ENCODE measurements around the gene LDHA. TPM values are rescaled to one million over a fixed set of nuclear protein-coding genes. Genes with fewer than 3 reads are reported as not detected.

Gene LDHA
- total and polyA plus RNA-seq, 2 donors, result 364 to 581 TPM

DNA sequence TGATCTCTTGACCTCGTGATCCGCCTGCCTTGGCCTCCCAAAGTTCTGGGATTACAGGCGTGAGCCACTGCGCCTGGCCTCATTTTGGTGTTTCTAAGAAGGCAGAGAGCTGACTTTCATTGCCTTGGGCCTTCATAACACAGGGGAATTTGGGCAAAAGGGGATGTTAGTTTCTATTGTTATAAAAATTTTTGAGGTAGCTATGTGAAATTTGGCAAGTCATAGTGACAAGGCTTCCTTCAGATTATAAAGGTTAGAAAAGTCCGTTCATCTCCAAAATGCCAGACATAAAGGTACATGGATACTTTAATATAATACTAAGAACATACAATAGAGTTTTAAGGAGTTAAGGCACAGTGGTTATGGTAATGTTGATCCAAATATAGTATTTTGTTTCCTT lies 35.0 kb downstream of the LDHA start:
- no peak overlapping the region for H3K4me3 ChIP-seq (ENCODE audit: low read length in 2 of 2)
- no peaks in the 10 kb centered on the region for H3K9me3 ChIP-seq (ENCODE audit: control insufficient read depth in 2 of 2, insufficient read depth in 1 of 2, low read length in 1 of 2)
- H3K36me3 ChIP-seq (ENCODE audit: control insufficient read depth in 2 of 2, insufficient read depth in 2 of 2, low read length in 1 of 2), result no peaks in the 10 kb centered on the region
- no peak overlapping the region for H3K27ac ChIP-seq (ENCODE audit: low read depth in 1 of 2, low read length in 1 of 2)
- WGBS, result 74% methylated on average over 5 of the region's 5 CpGs
- H3K4me1 ChIP-seq (ENCODE audit: control insufficient read depth in 2 of 2, insufficient read depth in 2 of 2, low read length in 2 of 2), result no peaks in the 10 kb centered on the region
- H3K27me3 ChIP-seq (ENCODE audit: control insufficient read depth in 2 of 2, insufficient read depth in 1 of 2, low read length in 1 of 2), result no peaks in the 10 kb centered on the region
- DNase-seq (ENCODE audit: low read depth in 6 of 9, low spot score in 9 of 9), result no peak

DNA sequence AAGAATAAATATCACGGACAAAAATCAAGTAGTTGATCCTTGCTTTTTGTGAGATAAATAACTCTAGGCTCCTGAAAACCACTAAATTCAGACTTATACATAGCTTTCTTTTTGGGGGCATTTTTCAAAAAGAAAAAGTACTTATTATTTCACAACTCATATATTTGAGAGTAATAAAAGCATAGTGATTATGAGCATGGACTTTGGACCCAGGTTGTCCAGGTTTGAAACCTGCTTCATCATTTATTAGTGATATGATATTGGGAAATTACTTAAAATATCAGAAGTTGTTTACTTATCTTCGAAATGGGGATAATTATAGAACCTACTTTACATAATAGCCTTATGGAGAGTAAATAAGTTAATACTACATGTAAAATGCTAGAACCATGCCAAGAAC lies 44.3 kb downstream of the LDHA start:
- no peak for DNase-seq (ENCODE audit: low read depth in 6 of 9, low spot score in 9 of 9)
- WGBS, result 97% methylated on average over 2 of the region's 2 CpGs
- no peak overlapping the region for H3K4me3 ChIP-seq (ENCODE audit: low read length in 2 of 2)

DNA sequence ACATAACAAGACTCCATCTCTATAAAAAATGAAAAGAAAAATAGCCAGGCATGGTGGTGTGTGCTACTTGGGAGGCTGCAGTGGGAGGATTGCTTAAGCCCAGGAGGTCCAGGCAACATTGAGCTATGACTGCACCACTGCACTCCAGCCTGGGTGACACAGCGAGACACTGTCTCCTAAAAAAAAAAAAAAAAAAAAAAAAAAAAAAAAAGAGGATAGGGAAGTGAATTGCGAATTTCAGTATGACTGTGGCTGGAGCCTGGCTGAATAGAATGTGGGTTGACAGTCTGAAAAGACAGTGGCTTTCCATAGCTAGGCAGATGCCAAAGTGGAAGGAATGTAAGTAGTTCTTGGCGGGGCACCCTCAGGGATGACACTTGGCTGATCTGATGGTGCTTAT lies 54.9 kb downstream of the LDHA start:
- no peak for DNase-seq (ENCODE audit: low read depth in 6 of 9, low spot score in 9 of 9)
- no peaks in the 10 kb centered on the region for H3K9me3 ChIP-seq (ENCODE audit: control insufficient read depth in 2 of 2, insufficient read depth in 1 of 2, low read length in 1 of 2)
- H3K36me3 ChIP-seq (ENCODE audit: control insufficient read depth in 2 of 2, insufficient read depth in 2 of 2, low read length in 1 of 2), result no peaks in the 10 kb centered on the region
- 95% methylated on average over 3 of the region's 3 CpGs for WGBS
- no peaks in the 10 kb centered on the region for H3K4me1 ChIP-seq (ENCODE audit: control insufficient read depth in 2 of 2, insufficient read depth in 2 of 2, low read length in 2 of 2)
- no peak overlapping the region for H3K4me3 ChIP-seq (ENCODE audit: low read length in 2 of 2)
- H3K27ac ChIP-seq (ENCODE audit: low read depth in 1 of 2, low read length in 1 of 2), result no peak overlapping the region
- no peaks in the 10 kb centered on the region for H3K27me3 ChIP-seq (ENCODE audit: control insufficient read depth in 2 of 2, insufficient read depth in 1 of 2, low read length in 1 of 2)

More for the DNA sequence above, 44.3 kb downstream of the LDHA start:
- Histone ChIP-seq H3K27me3 (ENCODE audit: control insufficient read depth in 2 of 2, insufficient read depth in 1 of 2, low read length in 1 of 2) (no peaks in the 10 kb centered on the region), H3K9me3 (ENCODE audit: control insufficient read depth in 2 of 2, insufficient read depth in 1 of 2, low read length in 1 of 2) (no peaks in the 10 kb centered on the region), H3K36me3 (ENCODE audit: control insufficient read depth in 2 of 2, insufficient read depth in 2 of 2, low read length in 1 of 2) (no peaks in the 10 kb centered on the region), H3K27ac (ENCODE audit: low read depth in 1 of 2, low read length in 1 of 2) (no peak overlapping the region), H3K4me1 (ENCODE audit: control insufficient read depth in 2 of 2, insufficient read depth in 2 of 2, low read length in 2 of 2) (no peaks in the 10 kb centered on the region)

DNA sequence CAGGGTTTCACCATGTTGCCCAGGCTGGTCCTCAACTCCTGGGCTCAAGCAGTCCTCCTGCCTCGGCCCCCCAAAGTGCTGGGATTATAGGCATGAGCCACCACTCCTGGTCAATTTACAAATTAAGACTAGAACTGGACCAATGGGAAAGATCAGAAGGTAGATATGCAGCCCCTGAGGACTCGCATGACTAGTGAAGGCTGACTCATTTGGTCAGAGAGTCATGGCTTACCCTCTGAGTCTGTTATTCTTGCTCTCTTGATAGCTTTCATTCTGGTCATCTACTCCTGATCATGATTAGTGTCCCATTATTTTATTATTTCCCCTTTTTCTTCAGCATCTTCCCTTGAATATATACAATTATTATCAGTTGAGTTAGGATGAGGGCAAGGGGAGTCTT lies 58.6 kb downstream of the LDHA start:
- peaks cover 0 to 14% of the 10 kb centered on the region in 2 donors for H3K9me3 ChIP-seq (ENCODE audit: control insufficient read depth in 2 of 2, insufficient read depth in 1 of 2, low read length in 1 of 2)
- no peak overlapping the region for H3K27ac ChIP-seq (ENCODE audit: low read depth in 1 of 2, low read length in 1 of 2)
- no peak overlapping the region for H3K4me3 ChIP-seq (ENCODE audit: low read length in 2 of 2)
- 97% methylated on average over 2 of the region's 2 CpGs for WGBS
- peaks cover 0 to 4% of the 10 kb centered on the region in 2 donors for H3K27me3 ChIP-seq (ENCODE audit: control insufficient read depth in 2 of 2, insufficient read depth in 1 of 2, low read length in 1 of 2)
- H3K36me3 ChIP-seq (ENCODE audit: control insufficient read depth in 2 of 2, insufficient read depth in 2 of 2, low read length in 1 of 2), result no peaks in the 10 kb centered on the region
- no peaks in the 10 kb centered on the region for H3K4me1 ChIP-seq (ENCODE audit: control insufficient read depth in 2 of 2, insufficient read depth in 2 of 2, low read length in 2 of 2)
- DNase-seq (ENCODE audit: low read depth in 6 of 9, low spot score in 9 of 9), result no peak

- H3K4me3 ChIP-seq (ENCODE audit: low read length in 2 of 2), result no peak within 1 kb of the TSS
- no peak for DNase-seq (ENCODE audit: low read depth in 6 of 9, low spot score in 9 of 9)
- H3K36me3 ChIP-seq (ENCODE audit: control insufficient read depth in 2 of 2, insufficient read depth in 2 of 2, low read length in 1 of 2), result no peaks in the 10 kb centered on the region
- 49% methylated on average over 47 of the region's 47 CpGs for WGBS
- no peak within 1 kb of the TSS for H3K27ac ChIP-seq (ENCODE audit: low read depth in 1 of 2, low read length in 1 of 2)
- H3K27me3 ChIP-seq (ENCODE audit: control insufficient read depth in 2 of 2, insufficient read depth in 1 of 2, low read length in 1 of 2), result peaks cover 0 to 4% of the 10 kb centered on the region in 2 donors
- H3K4me1 ChIP-seq (ENCODE audit: control insufficient read depth in 2 of 2, insufficient read depth in 2 of 2, low read length in 2 of 2), result no peaks in the 10 kb centered on the region
- H3K9me3 ChIP-seq (ENCODE audit: control insufficient read depth in 2 of 2, insufficient read depth in 1 of 2, low read length in 1 of 2), result peaks cover 0 to 14% of the 10 kb centered on the region in 2 donors
Measured at GRCh38 chr11:18455686-18456372, 61.5 kb downstream of the LDHA start, which contains the start of gene LDHAL6A. LDHAL6A (plus strand) TSS chr11:18455856; CDS start chr11:18456681, 825 bp downstream.

DNA sequence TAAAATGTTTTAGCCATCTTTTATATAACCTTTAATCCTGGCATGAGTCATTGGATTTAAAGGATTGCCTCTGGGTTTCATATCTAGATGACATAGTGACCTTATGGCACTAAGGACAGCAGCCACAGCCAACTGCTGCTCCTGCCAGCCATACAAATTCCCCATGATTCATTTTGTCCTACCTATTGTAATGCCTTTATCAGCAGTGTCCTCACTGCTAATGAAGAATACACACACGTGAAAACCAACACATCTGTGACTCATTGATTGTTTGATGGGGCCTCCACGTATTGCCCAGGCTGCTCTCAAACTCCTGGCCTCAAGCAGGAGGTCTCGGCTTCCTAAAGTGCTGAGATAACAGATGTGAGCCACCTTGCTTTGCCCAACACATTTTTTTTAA lies 63.1 kb downstream of the LDHA start:
- Histone ChIP-seq H3K4me1 (ENCODE audit: control insufficient read depth in 2 of 2, insufficient read depth in 2 of 2, low read length in 2 of 2) (no peaks in the 10 kb centered on the region), H3K4me3 (ENCODE audit: low read length in 2 of 2) (no peak overlapping the region), H3K9me3 (ENCODE audit: control insufficient read depth in 2 of 2, insufficient read depth in 1 of 2, low read length in 1 of 2) (peaks cover 0 to 14% of the 10 kb centered on the region in 2 donors), H3K27me3 (ENCODE audit: control insufficient read depth in 2 of 2, insufficient read depth in 1 of 2, low read length in 1 of 2) (peaks cover 0 to 4% of the 10 kb centered on the region in 2 donors), H3K36me3 (ENCODE audit: control insufficient read depth in 2 of 2, insufficient read depth in 2 of 2, low read length in 1 of 2) (no peaks in the 10 kb centered on the region), H3K27ac (ENCODE audit: low read depth in 1 of 2, low read length in 1 of 2) (no peak overlapping the region)
- 91% methylated on average over 3 of the region's 3 CpGs for WGBS
- DNase-seq (ENCODE audit: low read depth in 6 of 9, low spot score in 9 of 9), result no peak

Other genes with a start within 250 kb of the LDHA start
- gene MRGPRX4, start 221.7 kb upstream of the LDHA start, total RNA-seq, result not detected
- gene MRGPRX4, start 221.7 kb upstream of the LDHA start, polyA plus RNA-seq, result 0.07 TPM
- gene SAA4, start 157.8 kb upstream of the LDHA start, total RNA-seq, result 0.61 TPM
- 19.4 TPM for gene SAA4, start 157.8 kb upstream of the LDHA start, polyA plus RNA-seq
- 7.9 TPM for gene SAA2, start 145.9 kb upstream of the LDHA start, total RNA-seq
- gene SAA2, start 145.9 kb upstream of the LDHA start, polyA plus RNA-seq, result 605 TPM
- 19.0 TPM for gene SAA1, start 128.3 kb upstream of the LDHA start, total RNA-seq
- 1,843 TPM for gene SAA1, start 128.3 kb upstream of the LDHA start, polyA plus RNA-seq
- gene HPS5, start 72.4 kb upstream of the LDHA start, total RNA-seq, result 29.7 TPM
- 20.2 TPM for gene HPS5, start 72.4 kb upstream of the LDHA start, polyA plus RNA-seq
- gene GTF2H1, start 72.0 kb upstream of the LDHA start, total RNA-seq, result 38.9 TPM
- gene GTF2H1, start 72.0 kb upstream of the LDHA start, polyA plus RNA-seq, result 35.4 TPM
- gene LDHC, start 17.8 kb downstream of the LDHA start, total RNA-seq, result not detected
- 0.16 TPM for gene LDHC, start 17.8 kb downstream of the LDHA start, polyA plus RNA-seq
- not detected for gene LDHAL6A, start 61.3 kb downstream of the LDHA start, total RNA-seq
- gene LDHAL6A, start 61.3 kb downstream of the LDHA start, polyA plus RNA-seq, result 0.07 TPM
- 77.7 TPM for gene TSG101, start 132.4 kb downstream of the LDHA start, total RNA-seq
- 54.2 TPM for gene TSG101, start 132.4 kb downstream of the LDHA start, polyA plus RNA-seq
- 10.1 TPM for gene UEVLD, start 194.2 kb downstream of the LDHA start, total RNA-seq
- 8.5 TPM for gene UEVLD, start 194.2 kb downstream of the LDHA start, polyA plus RNA-seq
- 1.5 TPM for gene MISFA, start 205.2 kb downstream of the LDHA start, total RNA-seq
- gene MISFA, start 205.2 kb downstream of the LDHA start, polyA plus RNA-seq, result 0.78 TPM
- 10.2 TPM for gene SPTY2D1, start 239.8 kb downstream of the LDHA start, total RNA-seq
- 6.5 TPM for gene SPTY2D1, start 239.8 kb downstream of the LDHA start, polyA plus RNA-seq

Measured in thymus (tissue), 11 donors.